Stimulated activated CD8-positive, alpha-beta memory T cell treated with anti-CD3 and anti-CD28 coated beads, Interleukin-15, amount 100 ng/mL, for 1 hour (primary cell): Measurements from ENCODE around the gene CFAP97D1.
"Not testable (repeated sequence)": the region's sequence is repeated elsewhere in the genome, so short reads cannot be mapped to it uniquely, and the experiment has no call there.

Experiments
- DNase-seq: peaks from one replicate; pipeline ENCODE4 v3.0.0-alpha.2; 2020; ENCODE audit warnings: low read depth

CFAP97D1 gene

DNA sequence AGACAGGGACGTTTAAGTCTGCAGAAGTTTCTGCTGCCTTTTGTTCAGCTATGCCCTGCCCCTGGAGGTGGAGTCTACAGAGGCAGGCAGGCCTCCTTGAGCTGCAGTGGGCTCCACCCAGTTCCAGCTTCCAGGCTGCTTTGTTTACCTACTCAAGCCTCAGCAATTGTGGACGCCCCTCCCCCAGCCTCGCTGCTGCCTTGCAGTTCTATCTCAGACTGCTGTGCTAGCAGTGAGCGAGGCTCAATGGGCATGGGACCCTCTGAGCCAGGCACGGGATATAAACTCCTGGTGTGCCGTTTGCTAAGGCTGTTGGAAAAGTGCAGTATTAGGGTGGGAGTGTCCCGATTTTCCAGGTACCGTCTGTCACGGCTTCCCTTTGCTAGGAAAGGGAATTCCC is 17.8 kb downstream of the CFAP97D1 start:
- not testable (repeated sequence) for DNase-seq

- DNase-seq: no peak
Observed at GRCh38 chr17:43799047-43799446, 18.8 kb downstream of the CFAP97D1 start.

DNA sequence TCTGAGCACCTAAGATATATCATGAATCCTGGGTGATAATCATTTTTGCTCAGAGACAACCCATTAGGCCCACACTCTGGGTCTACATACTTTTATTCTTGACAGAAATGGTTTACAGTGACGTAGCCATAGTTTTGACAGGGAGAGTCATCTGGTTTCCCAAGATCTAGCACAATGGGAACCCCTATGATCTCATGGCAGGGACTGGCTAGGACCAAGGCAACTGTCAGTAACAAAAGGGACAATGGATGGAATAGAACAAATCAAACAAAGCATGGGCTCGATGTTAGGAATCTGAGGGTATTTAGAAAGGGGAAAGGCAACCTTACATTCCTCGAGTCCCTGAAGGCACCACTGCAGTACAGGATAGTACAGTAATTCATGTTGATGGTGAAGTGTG is 20.5 kb downstream of the CFAP97D1 start:
- DNase-seq: no peak

- no peak for DNase-seq
Observed at GRCh38 chr17:43801844-43802243, 21.6 kb downstream of the CFAP97D1 start.

GRCh38 chr17:43803758-43804157 is 23.5 kb downstream of the CFAP97D1 start:
- DNase-seq: no peak

DNA sequence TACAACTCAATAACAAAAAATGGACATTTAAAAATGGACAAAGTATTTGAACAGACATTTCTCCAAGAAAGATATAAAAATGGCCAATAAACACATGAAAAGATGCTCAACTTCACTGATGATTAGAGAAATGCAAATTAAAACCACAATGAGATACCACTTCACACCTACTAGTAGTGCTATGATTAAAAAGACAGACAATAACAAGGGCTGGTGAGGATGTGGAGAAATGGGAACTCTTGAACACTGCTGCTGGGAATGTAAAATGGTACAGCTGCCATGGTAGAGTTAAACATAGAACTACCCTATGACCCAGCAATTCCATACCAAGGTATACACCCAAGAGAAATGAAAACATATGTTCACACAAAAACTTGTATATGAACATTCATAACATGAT is 24.9 kb downstream of the CFAP97D1 start:
- DNase-seq: no peak

DNA sequence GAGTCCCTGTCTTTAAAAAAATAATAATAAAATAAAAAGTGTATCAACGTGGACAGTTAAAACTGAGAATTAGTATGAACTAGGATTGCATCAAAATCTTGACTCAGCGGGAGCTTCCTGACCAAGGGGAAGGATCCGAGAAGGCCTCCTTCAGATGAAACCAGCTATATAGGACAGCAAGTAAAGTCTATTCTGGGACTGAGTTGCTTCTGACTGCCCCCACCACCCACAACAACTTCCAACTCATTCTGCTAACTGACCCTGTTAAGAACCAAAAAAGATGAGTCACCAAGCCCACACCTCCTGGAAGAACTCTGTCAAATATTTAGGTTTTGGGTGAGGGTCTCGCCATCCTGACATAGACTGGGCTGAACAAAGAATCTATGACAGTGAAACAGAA is 27.8 kb downstream of the CFAP97D1 start:
- DNase-seq: no peak

DNA sequence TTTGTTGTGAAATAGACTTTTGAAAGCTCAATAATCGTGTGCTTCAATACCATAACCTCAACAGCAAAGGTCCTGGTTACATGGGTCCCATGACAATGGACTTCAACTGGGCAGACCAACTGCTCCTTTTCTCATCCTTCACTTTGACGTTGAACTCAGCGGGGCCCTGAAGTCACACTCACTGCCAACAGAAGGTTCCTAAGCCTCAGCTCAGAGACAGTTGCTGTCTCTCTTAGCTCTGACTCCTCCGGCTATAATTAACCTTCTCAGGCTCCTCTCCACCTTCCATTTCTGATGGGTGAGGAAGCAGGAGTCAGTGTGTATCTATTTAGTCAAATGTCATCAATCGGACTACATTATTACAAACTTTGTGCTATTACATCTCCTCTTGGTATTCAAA is 28.9 kb downstream of the CFAP97D1 start:
- no peak for DNase-seq

DNA sequence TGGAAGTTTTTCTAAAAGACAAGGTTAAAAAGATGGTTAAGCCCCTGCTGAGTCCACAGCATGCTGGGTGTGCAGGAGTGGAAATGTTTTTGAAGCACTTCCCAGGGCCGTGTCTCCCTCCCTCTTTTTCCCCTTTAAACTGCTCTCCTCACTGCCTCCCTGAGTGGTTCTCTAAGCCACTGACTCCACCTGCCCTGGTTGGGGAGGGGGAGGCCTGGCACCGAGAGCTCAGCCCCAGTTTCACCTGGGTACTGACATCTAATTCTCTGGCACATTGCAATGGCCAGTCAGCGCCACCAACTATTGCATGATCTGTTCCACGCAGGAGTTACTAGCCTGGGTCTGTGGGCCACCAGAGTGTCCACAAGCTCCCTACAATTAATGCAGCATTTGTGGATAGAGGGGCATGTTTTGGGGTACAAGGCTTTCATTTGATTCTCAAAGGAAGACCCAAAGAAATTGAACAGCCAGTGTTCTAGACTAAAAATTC is 30.0 kb downstream of the CFAP97D1 start:
- DNase-seq: no peak

GRCh38 chr17:43810823-43811222 is 30.6 kb downstream of the CFAP97D1 start:
- DNase-seq: no peak

DNA sequence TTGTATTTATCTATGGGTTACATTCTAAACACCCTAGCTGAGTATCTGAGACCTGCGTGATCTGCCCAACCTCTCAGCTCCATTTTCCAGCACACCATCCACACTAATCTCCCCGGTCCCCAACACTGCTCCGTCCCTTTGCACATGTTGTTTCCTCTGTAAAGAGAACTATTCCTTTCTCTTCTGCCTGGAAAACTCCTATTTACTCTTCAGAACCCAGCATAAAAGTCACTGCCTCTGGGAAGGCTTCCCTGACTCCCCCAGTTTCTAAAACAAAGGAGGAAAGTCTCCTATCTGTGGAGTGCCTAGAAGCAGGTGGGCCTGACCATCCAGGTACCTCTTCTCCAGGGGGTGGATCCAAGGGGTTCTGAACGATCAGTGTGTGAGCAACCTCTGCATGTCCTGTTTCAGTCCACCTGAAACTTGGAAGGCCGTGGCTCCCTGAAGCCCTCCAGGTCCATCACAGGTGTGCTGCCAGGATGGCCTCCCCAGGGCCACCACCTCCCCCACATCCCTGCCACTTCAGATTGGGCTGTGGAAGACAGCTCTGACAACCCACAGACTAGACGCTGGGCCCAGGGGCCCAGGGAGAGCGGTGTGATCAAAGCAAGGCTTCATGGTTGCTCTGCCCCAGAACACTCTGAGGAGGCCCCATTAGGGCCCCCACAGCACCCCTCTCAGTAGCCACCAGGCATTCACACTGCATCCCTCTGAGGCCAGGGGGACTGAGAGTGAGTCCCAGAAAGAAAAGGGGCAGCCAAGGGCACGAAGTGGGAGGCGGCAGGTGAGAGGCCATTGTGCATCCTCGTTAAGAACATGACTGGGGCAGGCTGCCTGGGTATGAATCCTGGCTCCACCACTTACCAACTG is 32.4 kb downstream of the CFAP97D1 start:
- DNase-seq: no peak

DNA sequence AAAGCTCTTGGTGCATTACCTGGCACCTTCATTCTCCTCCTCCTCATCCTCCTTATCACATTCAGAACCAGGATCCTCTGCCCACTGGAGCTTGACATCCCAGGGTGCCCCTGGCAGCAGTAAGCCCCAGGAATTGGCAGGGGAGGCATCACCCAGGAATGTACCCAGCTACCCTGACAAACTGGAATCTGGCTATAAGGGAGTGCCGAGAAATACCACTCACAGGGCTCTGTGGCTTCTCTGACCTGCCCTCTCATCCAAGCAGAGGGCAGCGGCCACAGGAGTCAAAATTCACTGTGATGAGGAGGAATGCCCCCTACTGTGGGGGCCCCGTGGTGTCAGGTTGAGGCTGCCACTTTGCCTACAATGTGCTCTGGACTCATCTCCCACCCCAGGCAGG is 33.2 kb downstream of the CFAP97D1 start:
- no peak for DNase-seq

- no peak for DNase-seq
Observed at GRCh38 chr17:43814026-43814425, 33.8 kb downstream of the CFAP97D1 start.

GRCh38 chr17:43814714-43815113 is 34.5 kb downstream of the CFAP97D1 start:
- DNase-seq: no peak

GRCh38 chr17:43816336-43817320 is 36.4 kb downstream of the CFAP97D1 start:
- no peak for DNase-seq

- no peak for DNase-seq
Observed at GRCh38 chr17:43817826-43818225, 37.6 kb downstream of the CFAP97D1 start.

DNA sequence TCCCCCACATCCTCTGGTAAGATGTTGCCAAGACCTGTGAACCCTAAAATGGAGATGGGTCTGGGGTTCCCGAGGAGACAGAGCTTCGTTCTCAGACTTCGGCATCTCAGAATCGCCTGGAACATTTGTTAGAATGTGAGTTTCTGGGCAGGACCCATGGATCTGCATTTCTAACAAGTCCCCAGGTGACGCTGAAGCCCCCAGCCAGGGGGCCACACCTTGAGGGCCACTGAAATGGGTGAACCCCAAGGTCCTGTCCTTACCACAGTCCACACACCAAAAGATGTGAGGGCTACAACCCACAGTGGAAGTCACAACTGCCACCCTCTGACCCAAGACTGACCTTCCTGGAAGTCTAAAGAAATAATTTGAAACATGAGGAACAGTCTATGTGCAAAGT is 38.7 kb downstream of the CFAP97D1 start:
- no peak for DNase-seq

- no peak for DNase-seq
Observed at GRCh38 chr17:43820759-43821158, 40.5 kb downstream of the CFAP97D1 start.

GRCh38 chr17:43822570-43823190 is 42.4 kb downstream of the CFAP97D1 start:
- no peak for DNase-seq

- no peak for DNase-seq
Observed at GRCh38 chr17:43823350-43824084, 43.3 kb downstream of the CFAP97D1 start.

- no peak for DNase-seq
Observed at GRCh38 chr17:43825567-43825966, 45.3 kb downstream of the CFAP97D1 start.

DNA sequence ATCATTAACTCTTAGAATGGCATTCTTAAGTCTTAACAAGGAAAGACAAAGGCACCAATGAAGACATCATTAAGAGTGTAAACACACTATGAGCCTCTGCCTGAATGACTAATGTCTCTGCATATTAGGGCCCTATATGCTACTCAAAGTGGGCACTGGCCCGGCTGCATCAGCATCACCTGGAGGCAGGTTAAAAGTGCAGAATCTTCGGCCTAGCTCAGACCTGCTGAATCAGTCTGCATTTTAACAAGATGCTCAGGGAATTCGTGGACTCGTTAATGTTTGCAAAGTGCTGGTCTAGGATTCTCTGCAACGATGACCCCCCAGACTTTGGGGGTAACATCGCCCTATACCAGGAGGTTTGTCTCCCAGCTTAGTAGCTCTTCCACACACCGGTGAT is 46.0 kb downstream of the CFAP97D1 start:
- DNase-seq: no peak
